GM18526 (cell line): ENCODE measurements around the gene DEPDC4.

Experiments
- POLR2A ChIP-seq: IDR thresholded peaks from 3 replicates; pipeline ENCODE4 v1.6.1; 2011; ENCODE audit not compliant: insufficient read length; ENCODE audit errors: extremely low read depth

DEPDC4 gene

GRCh38 chr12:100219328-100220109 is 47.4 kb downstream of the DEPDC4 start:
- no peak for TF ChIP-seq POLR2A

- TF ChIP-seq POLR2A = no peak
These were observed 50.5 kb downstream of the DEPDC4 start for GRCh38 chr12:100216337-100216736.

- TF ChIP-seq POLR2A = no peak
These were observed 51.7 kb downstream of the DEPDC4 start for GRCh38 chr12:100215209-100215608.

GRCh38 chr12:100214518-100214917 is 52.4 kb downstream of the DEPDC4 start:
- no peak for TF ChIP-seq POLR2A

GRCh38 chr12:100213016-100213891 is 53.6 kb downstream of the DEPDC4 start:
- TF ChIP-seq POLR2A = no peak

- TF ChIP-seq POLR2A = no peak
These were observed 55.2 kb downstream of the DEPDC4 start for GRCh38 chr12:100211698-100212097.

- no peak for TF ChIP-seq POLR2A
These were observed 58.0 kb downstream of the DEPDC4 start for GRCh38 chr12:100208834-100209233.

- TF ChIP-seq POLR2A = no peak
These were observed 59.6 kb downstream of the DEPDC4 start for GRCh38 chr12:100207311-100207710.

- TF ChIP-seq POLR2A = no peak
These were observed 65.1 kb downstream of the DEPDC4 start for GRCh38 chr12:100201604-100202423.

GRCh38 chr12:100200463-100201181 is 66.3 kb downstream of the DEPDC4 start, which contains the start of gene ACTR6:
Gene ACTR6 (plus strand): TSS chr12:100200815. CDS start chr12:100200852, 37 bp downstream.
- peak; percentile 65 for TF ChIP-seq POLR2A

- TF ChIP-seq POLR2A = peak; percentile 16
These were observed 67.3 kb downstream of the DEPDC4 start for GRCh38 chr12:100199347-100200149.

- TF ChIP-seq POLR2A = no peak
These were observed 67.9 kb downstream of the DEPDC4 start for GRCh38 chr12:100199023-100199346.

GRCh38 chr12:100197486-100197885 is 69.4 kb downstream of the DEPDC4 start:
- TF ChIP-seq POLR2A = no peak

GRCh38 chr12:100193085-100193484 is 73.8 kb downstream of the DEPDC4 start:
- no peak for TF ChIP-seq POLR2A
